CD8-positive, alpha-beta memory T cell (primary cell): Measurements from ENCODE around the gene PBX2. TPM values are rescaled to one million over a fixed set of nuclear protein-coding genes. Genes with fewer than 3 reads are reported as not detected.
"Not testable (repeated sequence)": the region's sequence is repeated elsewhere in the genome, so short reads cannot be mapped to it uniquely, and the experiment has no call there.

Source experiments
- CTCF ChIA-PET: fragments of 350-600 bp; sonication (Branson Sonifier 250); formaldehyde crosslinking; loops from one replicate; lab custom pipeline; 2021; ENCODE audit warnings: antibody characterized with exemption; lab: Charles Lee
- POLR2A ChIA-PET: fragments of 350-600 bp; sonication (Branson Sonifier 250); formaldehyde crosslinking; loops from one replicate; lab custom pipeline; 2021; ENCODE audit warnings: antibody characterized with exemption; lab: Charles Lee
- DNase-seq, 5 donors: peaks; one replicate each; pipeline versions ENCODE4 v3.0.0 to v3.0.0-alpha.2; 2020 to 2022; ENCODE audit warnings: mixed read lengths in 1 of 5
- H3K27ac ChIP-seq: one replicate; pipeline ENCODE4 v1.7.0; 2013; ENCODE audit warnings: low read depth, mild to moderate bottlenecking, low read length, moderate library complexity
- H3K27me3 ChIP-seq: 2 replicates; pipeline ENCODE4 v1.7.0; 2013; ENCODE audit warnings: low read length, mild to moderate bottlenecking; ENCODE audit not compliant: insufficient read depth, poor library complexity, severe bottlenecking
- H3K36me3 ChIP-seq: 2 replicates; pipeline ENCODE4 v1.7.0; 2013; ENCODE audit warnings: mild to moderate bottlenecking, low read length, moderate library complexity; ENCODE audit not compliant: insufficient read depth
- H3K4me1 ChIP-seq: 2 replicates; pipeline ENCODE4 v1.7.0; 2013; ENCODE audit warnings: mild to moderate bottlenecking, low read length, moderate library complexity; ENCODE audit not compliant: insufficient read depth
- H3K4me3 ChIP-seq: 2 replicates; pipeline ENCODE4 v1.7.0; 2013; ENCODE audit warnings: mild to moderate bottlenecking, low read length
- H3K9me3 ChIP-seq: 2 replicates; pipeline ENCODE4 v1.7.0; 2013; ENCODE audit warnings: mild to moderate bottlenecking, low read length
- H3K27ac Mint-ChIP-seq, 8 donors: one replicate each; pipeline ENCODE4 v1.8.0; 2020 to 2021; ENCODE audit warnings: mixed read lengths in 8 of 8, mild to moderate bottlenecking in 6 of 8, inconsistent platforms in 3 of 8, moderate library complexity in 3 of 8
- H3K27me3 Mint-ChIP-seq, 2 donors: one replicate each; pipeline ENCODE4 v1.8.0; 2020 to 2021; ENCODE audit warnings: mixed read lengths in 2 of 2, mild to moderate bottlenecking in 1 of 2, moderate library complexity in 1 of 2
- H3K36me3 Mint-ChIP-seq, 3 donors: one replicate each; pipeline ENCODE4 v1.8.0; 2020 to 2021; ENCODE audit warnings: mixed read lengths in 3 of 3, inconsistent platforms in 1 of 3, mild to moderate bottlenecking in 1 of 3
- H3K4me1 Mint-ChIP-seq, 3 donors: one replicate each; pipeline ENCODE4 v1.8.0; 2020 to 2021; ENCODE audit warnings: mixed read lengths in 3 of 3, inconsistent platforms in 1 of 3, mild to moderate bottlenecking in 1 of 3
- H3K4me3 Mint-ChIP-seq, 7 donors: one replicate each; pipeline ENCODE4 v1.8.0; 2020 to 2021; ENCODE audit warnings: mixed read lengths in 7 of 7, mild to moderate bottlenecking in 6 of 7, moderate library complexity in 4 of 7, inconsistent platforms in 2 of 7
- H3K9me3 Mint-ChIP-seq, 5 donors: one replicate each; pipeline ENCODE4 v1.8.0; 2020 to 2022; ENCODE audit warnings: mixed read lengths in 5 of 5, mild to moderate bottlenecking in 3 of 5, moderate library complexity in 2 of 5, inconsistent platforms in 1 of 5
- polyA plus RNA-seq: library from polyadenylated mRNA; unstranded; fragments of 300-500 nt; fragmentation: Illumina TruSeq; gene quantifications from one replicate; pipeline ENCODE4 v1.2.3, GENCODE V29; 2021
- total RNA-seq, 2 experiments: library from RNA; stranded (reverse); gene quantifications; one replicate each; pipeline ENCODE4 v1.2.3, GENCODE V29; 2021

The PBX2 gene
- total and polyA plus RNA-seq, 3 experiments from 2014 or later = 2.2 to 69.4 (median 63.5) TPM

- H3K4me3 ChIP-seq, H3K27me3 Mint-ChIP-seq, H3K36me3 ChIP-seq, POLR2A ChIA-PET, CTCF ChIA-PET, DNase-seq, H3K27ac Mint-ChIP-seq, H3K36me3 Mint-ChIP-seq, H3K27me3 ChIP-seq, H3K4me3 Mint-ChIP-seq, H3K4me1 Mint-ChIP-seq, H3K4me1 ChIP-seq, H3K9me3 ChIP-seq, H3K9me3 Mint-ChIP-seq, H3K27ac ChIP-seq: not testable (repeated sequence)
Measured at GRCh38 chr6:32211432-32211831, 21.4 kb upstream of the PBX2 start.

- H3K4me1 Mint-ChIP-seq = peaks cover 5 to 7% (median 6%) of the 10 kb centered on the region in 3 donors
- no peak for DNase-seq
- Histone ChIP-seq H3K4me3 (no peak overlapping the region), H3K27ac (no peak overlapping the region), H3K4me1 (no peaks in the 10 kb centered on the region), H3K36me3 (no peaks in the 10 kb centered on the region), H3K27me3 (no peaks in the 10 kb centered on the region), H3K9me3 (no peaks in the 10 kb centered on the region)
- no peaks in the 10 kb centered on the region for H3K9me3 Mint-ChIP-seq
- H3K27ac Mint-ChIP-seq = peak overlapping the region in 5 of 8 donors; percentile 18 to 86 (median 29)
- ChIA-PET CTCF (no interaction called here), POLR2A (interaction anchor here (0.6 kb wide), 1 partner anchor 685 kb away, joined by 8 read pairs; no protein-coding TSS in a partner anchor)
- H3K27me3 Mint-ChIP-seq = no peaks in the 10 kb centered on the region
- H3K36me3 Mint-ChIP-seq = no peaks in the 10 kb centered on the region
- H3K4me3 Mint-ChIP-seq = no peak overlapping the region
Measured at GRCh38 chr6:32210191-32210601, 20.2 kb upstream of the PBX2 start.

- Histone ChIP-seq H3K4me1 (no peaks in the 10 kb centered on the region), H3K36me3 (no peaks in the 10 kb centered on the region), H3K27ac (no peak overlapping the region), H3K27me3 (no peaks in the 10 kb centered on the region), H3K4me3 (no peak overlapping the region), H3K9me3 (no peaks in the 10 kb centered on the region)
- H3K4me1 Mint-ChIP-seq = peaks cover 5 to 7% (median 6%) of the 10 kb centered on the region in 3 donors
- no peaks in the 10 kb centered on the region for H3K36me3 Mint-ChIP-seq
- CTCF ChIA-PET = no interaction called here
- H3K27ac Mint-ChIP-seq = no peak overlapping the region
- DNase-seq = no peak
- no peaks in the 10 kb centered on the region for H3K9me3 Mint-ChIP-seq
- peaks cover 0 to 3% of the 10 kb centered on the region in 2 donors for H3K27me3 Mint-ChIP-seq
- POLR2A ChIA-PET = no interaction called here
- no peak overlapping the region for H3K4me3 Mint-ChIP-seq
Measured at GRCh38 chr6:32208996-32209395, 19.0 kb upstream of the PBX2 start.

DNA sequence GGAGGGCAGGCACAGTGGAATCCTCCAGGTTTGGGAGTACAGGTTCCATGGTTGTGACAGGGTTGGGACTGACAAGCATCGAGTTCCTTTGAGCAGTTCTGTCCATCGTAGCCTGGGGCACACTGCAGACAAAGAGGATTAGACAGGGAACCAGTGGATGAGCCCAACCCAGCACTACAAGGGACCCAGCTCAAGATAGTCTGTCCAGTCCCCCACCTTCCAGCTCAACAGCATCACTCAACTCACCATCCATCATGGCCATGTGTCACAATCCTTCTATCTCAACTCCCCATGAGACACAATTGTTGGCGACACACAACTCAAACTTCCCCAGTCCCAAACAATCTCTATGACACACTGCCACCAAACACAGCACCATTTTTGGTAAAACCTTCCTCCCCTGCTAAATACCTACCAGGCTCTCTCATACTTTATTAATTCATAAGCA lies 14.3 kb upstream of the PBX2 start:
- H3K4me1 Mint-ChIP-seq = no peaks in the 10 kb centered on the region
- ChIA-PET POLR2A (no interaction called here), CTCF (interaction anchor here (1.1 to 1.4 kb wide), 2 partner anchors 29 to 634 kb away, joined by 3 read pairs; partner anchors contain the start of gene TAP2)
- H3K4me3 Mint-ChIP-seq = no peak overlapping the region
- no peaks in the 10 kb centered on the region for H3K4me1 ChIP-seq
- peaks cover 3 to 11% of the 10 kb centered on the region in 2 donors for H3K27me3 Mint-ChIP-seq
- H3K9me3 ChIP-seq = no peaks in the 10 kb centered on the region
- DNase-seq = no peak
- H3K27ac ChIP-seq = no peak overlapping the region
- H3K36me3 Mint-ChIP-seq = no peaks in the 10 kb centered on the region
- H3K27me3 ChIP-seq = no peaks in the 10 kb centered on the region
- H3K9me3 Mint-ChIP-seq = no peaks in the 10 kb centered on the region
- H3K36me3 ChIP-seq = no peaks in the 10 kb centered on the region
- H3K4me3 ChIP-seq = no peak overlapping the region
- no peak overlapping the region for H3K27ac Mint-ChIP-seq

DNA sequence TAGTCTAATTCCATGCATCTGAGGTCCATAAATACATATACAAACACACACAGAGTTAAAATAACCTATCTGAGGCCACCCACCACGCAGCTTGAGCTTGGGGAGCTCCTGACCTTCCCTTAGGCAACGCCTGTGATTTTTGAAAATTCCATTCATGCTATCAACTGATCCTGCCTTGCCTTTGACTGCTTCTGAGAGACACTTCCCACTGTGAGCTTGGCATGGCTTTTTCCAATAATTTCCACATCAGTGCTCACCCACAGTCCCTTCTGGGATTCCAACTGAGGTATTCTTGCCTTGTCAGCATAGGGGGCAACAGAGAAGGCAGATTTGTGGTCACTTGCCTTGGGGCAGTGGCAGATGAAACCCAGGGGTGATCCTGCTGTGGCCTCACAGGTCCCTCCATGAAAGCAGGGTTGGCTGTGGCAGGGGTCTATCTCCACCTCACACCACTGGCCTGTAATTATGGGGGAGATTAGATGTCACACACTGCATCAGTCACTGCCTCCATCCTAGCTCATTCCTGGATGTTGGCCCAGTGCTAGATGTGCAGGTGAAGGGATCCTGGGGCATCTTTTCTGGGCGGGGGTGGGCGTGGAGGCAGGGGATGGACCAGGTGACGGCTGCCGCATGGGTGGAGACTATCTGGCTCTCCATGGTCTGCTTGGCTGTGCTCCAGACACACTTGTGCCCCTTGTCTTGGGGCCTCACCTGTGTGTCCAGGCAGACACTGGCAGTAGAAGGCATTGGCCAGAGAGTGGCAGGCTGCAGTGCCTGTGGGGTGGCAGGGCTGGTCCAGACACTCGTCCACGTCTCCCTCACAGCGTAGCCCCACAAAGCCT lies 13.6 kb upstream of the PBX2 start:
- Histone ChIP-seq H3K4me1 (no peaks in the 10 kb centered on the region), H3K27ac (no peak overlapping the region), H3K4me3 (no peak overlapping the region), H3K27me3 (no peaks in the 10 kb centered on the region), H3K36me3 (no peaks in the 10 kb centered on the region), H3K9me3 (no peaks in the 10 kb centered on the region)
- no peak for DNase-seq
- Mint-ChIP-seq H3K4me1 (no peaks in the 10 kb centered on the region), H3K27ac (no peak overlapping the region), H3K9me3 (no peaks in the 10 kb centered on the region), H3K4me3 (no peak overlapping the region), H3K27me3 (peaks cover 3 to 11% of the 10 kb centered on the region in 2 donors), H3K36me3 (no peaks in the 10 kb centered on the region)
- ChIA-PET POLR2A (no interaction called here), CTCF (interaction anchor here (0.6 to 1.4 kb wide), 3 partner anchors 30 to 1924 kb away, joined by 3 read pairs; partner anchors contain the start of gene TAP2)

DNA sequence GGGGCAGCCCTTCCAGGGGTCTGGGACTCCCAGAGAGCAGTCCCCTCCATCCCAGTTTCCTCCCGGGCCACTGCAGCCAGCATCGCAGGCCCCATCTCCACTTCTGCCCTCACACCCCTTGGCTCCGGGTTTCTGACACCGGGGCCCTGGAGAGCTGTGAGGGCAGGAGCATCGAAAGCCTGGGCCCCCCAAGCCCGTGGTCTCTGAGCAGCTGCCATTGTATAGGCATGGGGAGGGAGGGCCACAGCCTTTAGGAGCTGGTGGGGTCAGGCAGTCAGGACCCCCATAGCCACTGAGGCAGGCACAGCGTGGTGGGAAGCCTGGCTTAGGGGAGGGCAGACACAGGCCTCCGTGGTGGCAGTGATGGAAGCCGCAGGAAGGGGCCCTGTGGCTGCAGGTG lies 12.2 kb upstream of the PBX2 start:
- Histone ChIP-seq H3K27me3 (no peaks in the 10 kb centered on the region), H3K27ac (no peak overlapping the region), H3K4me1 (no peaks in the 10 kb centered on the region), H3K4me3 (no peak overlapping the region), H3K36me3 (no peaks in the 10 kb centered on the region), H3K9me3 (no peaks in the 10 kb centered on the region)
- H3K4me1 Mint-ChIP-seq = no peaks in the 10 kb centered on the region
- peaks cover 3 to 11% of the 10 kb centered on the region in 2 donors for H3K27me3 Mint-ChIP-seq
- no peak for DNase-seq
- no peaks in the 10 kb centered on the region for H3K9me3 Mint-ChIP-seq
- no peaks in the 10 kb centered on the region for H3K36me3 Mint-ChIP-seq
- ChIA-PET CTCF (no interaction called here), POLR2A (no interaction called here)
- no peak overlapping the region for H3K27ac Mint-ChIP-seq
- H3K4me3 Mint-ChIP-seq = no peak overlapping the region

DNA sequence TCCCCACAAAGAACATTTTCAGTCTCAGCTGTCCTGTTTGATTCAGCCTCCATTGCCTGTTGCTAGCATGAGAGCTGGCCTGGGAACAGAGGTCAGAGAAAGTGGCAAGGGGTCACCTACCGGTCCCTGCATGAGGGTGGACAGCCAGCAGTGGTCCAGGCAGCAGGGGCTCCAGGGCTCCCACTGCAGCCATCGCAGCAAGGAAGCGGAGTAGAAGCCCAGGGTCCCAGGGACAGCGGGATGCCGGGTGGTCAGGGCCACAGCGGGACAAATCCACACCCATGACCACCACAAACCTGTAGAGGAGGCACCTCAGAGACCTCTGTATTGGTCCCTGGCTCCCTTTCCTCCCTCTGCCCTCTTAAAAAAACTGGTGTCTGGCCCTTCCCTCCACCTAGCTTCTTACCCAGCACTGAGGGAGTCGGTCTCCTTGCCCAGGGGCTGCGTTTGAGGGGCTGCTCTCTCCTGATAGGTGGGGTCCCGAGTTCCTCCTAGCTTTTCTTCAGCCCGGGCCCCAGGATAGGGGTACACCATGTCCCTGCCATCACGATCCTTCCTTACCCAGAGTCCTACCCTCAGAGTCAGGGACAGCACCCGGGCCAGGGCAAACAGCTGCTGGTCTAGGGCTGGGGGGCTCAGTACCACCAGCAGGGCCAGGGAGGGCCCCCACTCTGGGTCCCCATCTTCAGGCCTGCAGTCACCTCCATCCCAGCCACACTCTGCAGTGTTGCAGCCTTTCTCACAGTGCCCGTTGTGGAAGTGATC lies 10.9 kb upstream of the PBX2 start:
- peaks cover 5 to 10% (median 6%) of the 10 kb centered on the region in 3 donors for H3K4me1 Mint-ChIP-seq
- no peaks in the 10 kb centered on the region for H3K36me3 ChIP-seq
- no peaks in the 10 kb centered on the region for H3K9me3 ChIP-seq
- no peak overlapping the region for H3K4me3 ChIP-seq
- H3K4me3 Mint-ChIP-seq = no peak overlapping the region
- H3K27me3 Mint-ChIP-seq = peaks cover 3 to 11% of the 10 kb centered on the region in 2 donors
- no peak for DNase-seq
- CTCF ChIA-PET = interaction anchor here (1.0 kb wide), 1 partner anchor 8 kb away, joined by 3 read pairs; the partner anchor contains the start of gene GPSM3
- no peaks in the 10 kb centered on the region for H3K9me3 Mint-ChIP-seq
- POLR2A ChIA-PET = no interaction called here
- peaks cover 7% of the 10 kb centered on the region for H3K4me1 ChIP-seq
- H3K27ac Mint-ChIP-seq = no peak overlapping the region
- no peak overlapping the region for H3K27ac ChIP-seq
- no peaks in the 10 kb centered on the region for H3K27me3 ChIP-seq
- H3K36me3 Mint-ChIP-seq = peaks cover 0 to 6% (median 0%) of the 10 kb centered on the region in 3 donors

- DNase-seq = no peak
Measured at GRCh38 chr6:32198866-32199265, 8.9 kb upstream of the PBX2 start.

More at GRCh38 chr6:32198866-32199265, 8.9 kb upstream of the PBX2 start:
- Mint-ChIP-seq H3K9me3 (no peaks in the 10 kb centered on the region), H3K36me3 (peaks cover 0 to 8% (median 0%) of the 10 kb centered on the region in 3 donors), H3K27me3 (peaks cover 0 to 11% of the 10 kb centered on the region in 2 donors), H3K4me1 (peaks cover 21 to 26% (median 22%) of the 10 kb centered on the region in 3 donors), H3K4me3 (peak overlapping the region in 2 of 7 donors; percentile 24 to 72), H3K27ac (peak overlapping the region in 3 of 8 donors; percentile 23 to 58 (median 55))
- no peaks in the 10 kb centered on the region for H3K27me3 ChIP-seq
- ChIA-PET CTCF (no interaction called here), POLR2A (no interaction called here)
- no peak overlapping the region for H3K27ac ChIP-seq
- no peaks in the 10 kb centered on the region for H3K9me3 ChIP-seq
- H3K4me3 ChIP-seq = no peak overlapping the region
- H3K4me1 ChIP-seq = peaks cover 22% of the 10 kb centered on the region
- H3K36me3 ChIP-seq = no peaks in the 10 kb centered on the region
